Coronary artery (tissue), 2 donors: ENCODE results near the gene TAS2R41.

Experiments used
- DNase-seq: peaks from one replicate; pipeline ENCODE4 v3.0.0-alpha.2; 2017; ENCODE audit warnings: low spot score
- H3K27ac ChIP-seq, 2 donors: fragments of 200-600 bp; sonication (generic); one replicate each; pipeline ENCODE4 v1.5.1; 2016 to 2019
- H3K4me3 ChIP-seq: fragments of 200-600 bp; sonication (generic); 2 replicates; pipeline ENCODE4 v1.5.1; 2016; ENCODE audit warnings: mild to moderate bottlenecking, moderate library complexity
- CTCF ChIP-seq: fragments of 200-600 bp; sonication (generic); IDR thresholded peaks from one replicate; pipeline ENCODE4 v1.5.1; 2019; ENCODE audit warnings: antibody characterized with exemption

TAS2R41 gene

GRCh38 chr7:143436325-143436946 lies 41.2 kb upstream of the TAS2R41 start:
- no peak for TF ChIP-seq CTCF
- H3K4me3 ChIP-seq: no peak overlapping the region
- no peak overlapping the region for H3K27ac ChIP-seq
- no peak for DNase-seq

GRCh38 chr7:143437578-143437977 lies 40.1 kb upstream of the TAS2R41 start:
- H3K4me3 ChIP-seq: no peak overlapping the region
- no peak overlapping the region for H3K27ac ChIP-seq
- no peak for DNase-seq
- TF ChIP-seq CTCF: no peak

- DNase-seq: no peak
- Histone ChIP-seq H3K4me3 (no peak overlapping the region), H3K27ac (no peak overlapping the region)
- no peak for TF ChIP-seq CTCF
Observed at GRCh38 chr7:143439866-143440265, 37.8 kb upstream of the TAS2R41 start.

GRCh38 chr7:143443153-143443552 lies 34.5 kb upstream of the TAS2R41 start, which contains the start of gene TAS2R60:
Gene TAS2R60, plus strand, starts transcription at chr7:143443453. Its CDS starts 0 bp downstream, at chr7:143443453.
- no peak for TF ChIP-seq CTCF
- no peak for DNase-seq
- Histone ChIP-seq H3K27ac (no peak within 1 kb of the TSS), H3K4me3 (no peak within 1 kb of the TSS)

GRCh38 chr7:143444063-143444782 lies 33.5 kb upstream of the TAS2R41 start:
- no peak for DNase-seq
- TF ChIP-seq CTCF: no peak
- H3K4me3 ChIP-seq: no peak overlapping the region
- no peak overlapping the region for H3K27ac ChIP-seq

- DNase-seq: no peak
- H3K4me3 ChIP-seq: no peak overlapping the region
- H3K27ac ChIP-seq: no peak overlapping the region
- no peak for TF ChIP-seq CTCF
Observed at GRCh38 chr7:143444785-143445184, 32.9 kb upstream of the TAS2R41 start.

- Histone ChIP-seq H3K27ac (no peak overlapping the region), H3K4me3 (no peak overlapping the region)
- DNase-seq: no peak
- no peak for TF ChIP-seq CTCF
Observed at GRCh38 chr7:143447466-143447865, 30.2 kb upstream of the TAS2R41 start.
